ENCODE data around the gene PSMB3. TPM values are rescaled to one million over a fixed set of nuclear protein-coding genes. Genes with fewer than 3 reads are reported as not detected.

The PSMB3 gene
- polyA plus RNA-seq, 1 of the 3 experiments (the other 2 are of a cell fraction): 533 TPM

DNA sequence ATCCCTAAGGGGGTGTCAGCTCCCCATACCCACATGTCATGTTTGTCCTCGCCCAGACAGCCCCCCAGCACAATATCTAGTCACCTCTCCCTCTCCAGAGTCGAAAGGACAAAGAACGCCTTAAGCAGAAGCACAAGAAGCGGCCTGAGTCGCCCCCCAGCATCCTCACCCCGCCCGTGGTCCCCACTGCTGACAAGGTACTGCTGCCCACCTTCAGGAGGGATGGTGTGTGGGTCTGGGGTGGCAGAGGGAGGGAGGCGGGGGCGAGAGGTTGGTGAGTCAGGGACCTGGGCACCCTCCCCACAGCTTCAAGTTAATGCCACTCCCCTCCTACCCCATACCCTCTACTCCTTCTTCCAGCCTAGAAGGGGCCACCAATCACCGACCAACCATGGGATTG lies 39.9 kb upstream of the PSMB3 start:
- Histone ChIP-seq H3K4me2 (no peak overlapping the region), H3K4me3 (ENCODE audit: low read depth in 2 of 2, low read length in 1 of 2) (no peak overlapping the region), H3K36me3 (replicated peaks in 1 of 2; ENCODE audit: control insufficient read depth in 1 of 2, insufficient read depth in 2 of 2, low read length in 1 of 2) (peaks cover 27 to 80% of the 10 kb centered on the region in 2 experiments), H3F3A (replicated peaks; ENCODE audit: insufficient read depth) (no peaks in the 10 kb centered on the region), H3K9me3 (no peaks in the 10 kb centered on the region), H3K79me2 (ENCODE audit: insufficient read depth) (peaks cover 15% of the 10 kb centered on the region; the same call in 1 of the 2 replicates), H3K9me2 (no peaks in the 10 kb centered on the region), H3K9ac (no peak overlapping the region), H3K27me3 (ENCODE audit: insufficient read depth) (no peaks in the 10 kb centered on the region), H4K20me1 (ENCODE audit: insufficient read depth) (no peaks in the 10 kb centered on the region), H2AFZ (ENCODE audit: low read depth) (no peak overlapping the region), H3K27ac (ENCODE audit: low read depth in 2 of 2, low read length in 1 of 2) (no peak overlapping the region), H3K4me1 (ENCODE audit: control insufficient read depth in 1 of 2, insufficient read depth in 2 of 2, low read depth in 1 of 2, low read length in 1 of 2) (peaks cover 0 to 7% of the 10 kb centered on the region in 2 experiments; a peak in 1 of 4 replicates)
- WGBS (ENCODE audit: low lambda C conversion rate): 90% methylated on average over 9 of the region's 10 CpGs
- DNase-seq: no peak
- POLR2A ChIA-PET: no interaction called here
- no peak for TF ChIP-seq RXRA (IDR thresholded peaks at IDR 0.05; ENCODE audit: borderline replicate concordance, low read depth)
- no peak for TF ChIP-seq FOSL2 (IDR thresholded peaks at IDR 0.05; ENCODE audit: borderline replicate concordance, low read depth)
- no peak for TF ChIP-seq RAD21 (IDR thresholded peaks at IDR 0.05; ENCODE audit: low read length)
- CTCF ChIA-PET: interaction anchor here (1.0 to 2.3 kb wide), 2 partner anchors 23 kb away, joined by 3 to 14 read pairs; no protein-coding TSS in a partner anchor

DNA sequence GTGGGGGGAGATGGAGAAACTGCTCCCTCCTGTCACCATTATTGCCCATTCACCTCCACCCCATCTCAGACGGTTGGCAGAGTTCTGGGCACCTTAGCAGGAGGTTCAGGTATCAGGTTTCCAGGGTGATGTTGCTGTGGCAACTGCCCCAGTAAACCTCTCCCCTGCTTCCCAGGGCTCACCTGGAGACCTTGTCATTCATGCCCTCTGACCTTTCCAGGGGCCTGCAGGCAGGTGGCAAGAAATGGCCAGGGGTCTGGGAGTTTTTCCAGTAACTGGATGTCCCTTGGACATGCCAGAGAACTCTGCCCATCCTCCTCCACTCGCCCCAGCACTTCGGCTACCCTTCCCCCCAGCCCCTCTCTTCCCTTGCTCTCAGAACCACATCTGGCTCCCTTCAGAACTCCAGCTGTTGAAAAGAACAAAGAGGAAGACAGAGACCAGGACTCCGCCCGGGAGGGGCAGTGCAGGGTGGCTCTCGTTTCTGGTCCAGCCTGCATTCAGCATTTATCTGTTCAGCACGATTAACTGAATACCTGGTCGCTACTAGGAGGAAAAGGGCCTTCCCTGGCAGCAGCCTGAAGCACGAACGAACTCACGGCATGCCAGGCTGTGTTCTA lies 39.0 kb upstream of the PSMB3 start:
- Histone ChIP-seq H3K27me3 (ENCODE audit: insufficient read depth) (no peaks in the 10 kb centered on the region), H3K27ac (ENCODE audit: low read depth in 2 of 2, low read length in 1 of 2) (no peak overlapping the region), H3K36me3 (replicated peaks in 1 of 2; ENCODE audit: control insufficient read depth in 1 of 2, insufficient read depth in 2 of 2, low read length in 1 of 2) (peaks cover 21 to 82% of the 10 kb centered on the region in 2 experiments), H3K79me2 (ENCODE audit: insufficient read depth) (peaks cover 6% of the 10 kb centered on the region; the same call in 1 of the 2 replicates), H3K4me3 (ENCODE audit: low read depth in 2 of 2, low read length in 1 of 2) (no peak overlapping the region), H3K9ac (no peak overlapping the region), H3K4me1 (ENCODE audit: control insufficient read depth in 1 of 2, insufficient read depth in 2 of 2, low read depth in 1 of 2, low read length in 1 of 2) (peaks cover 0 to 5% of the 10 kb centered on the region in 2 experiments; a peak in 1 of 4 replicates), H2AFZ (ENCODE audit: low read depth) (no peak overlapping the region), H3K9me2 (no peaks in the 10 kb centered on the region), H3K9me3 (no peaks in the 10 kb centered on the region), H4K20me1 (ENCODE audit: insufficient read depth) (no peaks in the 10 kb centered on the region), H3K4me2 (no peak overlapping the region), H3F3A (replicated peaks; ENCODE audit: insufficient read depth) (peaks cover 1% of the 10 kb centered on the region)
- POLR2A ChIA-PET: no interaction called here
- no peak for DNase-seq
- 86% methylated on average over 11 of the region's 11 CpGs for WGBS (ENCODE audit: low lambda C conversion rate)
- CTCF ChIA-PET: interaction anchor here (1.0 to 1.6 kb wide), 2 partner anchors 9 to 22 kb away, joined by 3 to 6 read pairs; no protein-coding TSS in a partner anchor
- TF ChIP-seq, protein P1, sequence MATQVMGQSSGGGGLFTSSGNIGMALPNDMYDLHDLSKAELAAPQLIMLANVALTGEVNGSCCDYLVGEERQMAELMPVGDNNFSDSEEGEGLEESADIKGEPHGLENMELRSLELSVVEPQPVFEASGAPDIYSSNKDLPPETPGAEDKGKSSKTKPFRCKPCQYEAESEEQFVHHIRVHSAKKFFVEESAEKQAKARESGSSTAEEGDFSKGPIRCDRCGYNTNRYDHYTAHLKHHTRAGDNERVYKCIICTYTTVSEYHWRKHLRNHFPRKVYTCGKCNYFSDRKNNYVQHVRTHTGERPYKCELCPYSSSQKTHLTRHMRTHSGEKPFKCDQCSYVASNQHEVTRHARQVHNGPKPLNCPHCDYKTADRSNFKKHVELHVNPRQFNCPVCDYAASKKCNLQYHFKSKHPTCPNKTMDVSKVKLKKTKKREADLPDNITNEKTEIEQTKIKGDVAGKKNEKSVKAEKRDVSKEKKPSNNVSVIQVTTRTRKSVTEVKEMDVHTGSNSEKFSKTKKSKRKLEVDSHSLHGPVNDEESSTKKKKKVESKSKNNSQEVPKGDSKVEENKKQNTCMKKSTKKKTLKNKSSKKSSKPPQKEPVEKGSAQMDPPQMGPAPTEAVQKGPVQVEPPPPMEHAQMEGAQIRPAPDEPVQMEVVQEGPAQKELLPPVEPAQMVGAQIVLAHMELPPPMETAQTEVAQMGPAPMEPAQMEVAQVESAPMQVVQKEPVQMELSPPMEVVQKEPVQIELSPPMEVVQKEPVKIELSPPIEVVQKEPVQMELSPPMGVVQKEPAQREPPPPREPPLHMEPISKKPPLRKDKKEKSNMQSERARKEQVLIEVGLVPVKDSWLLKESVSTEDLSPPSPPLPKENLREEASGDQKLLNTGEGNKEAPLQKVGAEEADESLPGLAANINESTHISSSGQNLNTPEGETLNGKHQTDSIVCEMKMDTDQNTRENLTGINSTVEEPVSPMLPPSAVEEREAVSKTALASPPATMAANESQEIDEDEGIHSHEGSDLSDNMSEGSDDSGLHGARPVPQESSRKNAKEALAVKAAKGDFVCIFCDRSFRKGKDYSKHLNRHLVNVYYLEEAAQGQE (IDR thresholded peaks at IDR 0.05; ENCODE audit: low read depth, low read length): no peak
- TF ChIP-seq, protein P2, sequence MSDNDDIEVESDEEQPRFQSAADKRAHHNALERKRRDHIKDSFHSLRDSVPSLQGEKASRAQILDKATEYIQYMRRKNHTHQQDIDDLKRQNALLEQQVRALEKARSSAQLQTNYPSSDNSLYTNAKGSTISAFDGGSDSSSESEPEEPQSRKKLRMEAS (IDR thresholded peaks at IDR 0.05; ENCODE audit: low read depth): no peak
- TF ChIP-seq FOXM1 (IDR thresholded peaks at IDR 0.05; ENCODE audit: low read depth): no peak
- TF ChIP-seq, protein P3, sequence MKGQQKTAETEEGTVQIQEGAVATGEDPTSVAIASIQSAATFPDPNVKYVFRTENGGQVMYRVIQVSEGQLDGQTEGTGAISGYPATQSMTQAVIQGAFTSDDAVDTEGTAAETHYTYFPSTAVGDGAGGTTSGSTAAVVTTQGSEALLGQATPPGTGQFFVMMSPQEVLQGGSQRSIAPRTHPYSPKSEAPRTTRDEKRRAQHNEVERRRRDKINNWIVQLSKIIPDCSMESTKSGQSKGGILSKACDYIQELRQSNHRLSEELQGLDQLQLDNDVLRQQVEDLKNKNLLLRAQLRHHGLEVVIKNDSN (IDR thresholded peaks at IDR 0.05; ENCODE audit: borderline replicate concordance, low read depth): no peak
- no peak for TF ChIP-seq RAD21 (IDR thresholded peaks at IDR 0.05; ENCODE audit: low read length)
- TF ChIP-seq, protein P4, sequence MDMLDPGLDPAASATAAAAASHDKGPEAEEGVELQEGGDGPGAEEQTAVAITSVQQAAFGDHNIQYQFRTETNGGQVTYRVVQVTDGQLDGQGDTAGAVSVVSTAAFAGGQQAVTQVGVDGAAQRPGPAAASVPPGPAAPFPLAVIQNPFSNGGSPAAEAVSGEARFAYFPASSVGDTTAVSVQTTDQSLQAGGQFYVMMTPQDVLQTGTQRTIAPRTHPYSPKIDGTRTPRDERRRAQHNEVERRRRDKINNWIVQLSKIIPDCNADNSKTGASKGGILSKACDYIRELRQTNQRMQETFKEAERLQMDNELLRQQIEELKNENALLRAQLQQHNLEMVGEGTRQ (IDR thresholded peaks at IDR 0.05; ENCODE audit: borderline replicate concordance, low read depth, low read length): no peak
- TF ChIP-seq, protein P5, sequence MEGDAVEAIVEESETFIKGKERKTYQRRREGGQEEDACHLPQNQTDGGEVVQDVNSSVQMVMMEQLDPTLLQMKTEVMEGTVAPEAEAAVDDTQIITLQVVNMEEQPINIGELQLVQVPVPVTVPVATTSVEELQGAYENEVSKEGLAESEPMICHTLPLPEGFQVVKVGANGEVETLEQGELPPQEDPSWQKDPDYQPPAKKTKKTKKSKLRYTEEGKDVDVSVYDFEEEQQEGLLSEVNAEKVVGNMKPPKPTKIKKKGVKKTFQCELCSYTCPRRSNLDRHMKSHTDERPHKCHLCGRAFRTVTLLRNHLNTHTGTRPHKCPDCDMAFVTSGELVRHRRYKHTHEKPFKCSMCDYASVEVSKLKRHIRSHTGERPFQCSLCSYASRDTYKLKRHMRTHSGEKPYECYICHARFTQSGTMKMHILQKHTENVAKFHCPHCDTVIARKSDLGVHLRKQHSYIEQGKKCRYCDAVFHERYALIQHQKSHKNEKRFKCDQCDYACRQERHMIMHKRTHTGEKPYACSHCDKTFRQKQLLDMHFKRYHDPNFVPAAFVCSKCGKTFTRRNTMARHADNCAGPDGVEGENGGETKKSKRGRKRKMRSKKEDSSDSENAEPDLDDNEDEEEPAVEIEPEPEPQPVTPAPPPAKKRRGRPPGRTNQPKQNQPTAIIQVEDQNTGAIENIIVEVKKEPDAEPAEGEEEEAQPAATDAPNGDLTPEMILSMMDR (IDR thresholded peaks at IDR 0.05): no peak
- no peak for TF ChIP-seq NFIC (IDR thresholded peaks at IDR 0.05; ENCODE audit: borderline replicate concordance)
- no peak for TF ChIP-seq RCOR1 (IDR thresholded peaks at IDR 0.05; ENCODE audit: low read length)
- no peak for TF ChIP-seq CHD2 (IDR thresholded peaks at IDR 0.05; ENCODE audit: low read length, partially characterized antibody)
- TF ChIP-seq YY1 (IDR thresholded peaks at IDR 0.05; ENCODE audit: low read depth): no peak
- no peak for TF ChIP-seq RFX5 (IDR thresholded peaks at IDR 0.05; ENCODE audit: low read length)
- no peak for TF ChIP-seq SMC3 (IDR thresholded peaks at IDR 0.05; ENCODE audit: low read depth, low read length)
- TF ChIP-seq MEF2A (IDR thresholded peaks at IDR 0.05; ENCODE audit: borderline replicate concordance, low read depth): no peak
- TF ChIP-seq, protein P6, sequence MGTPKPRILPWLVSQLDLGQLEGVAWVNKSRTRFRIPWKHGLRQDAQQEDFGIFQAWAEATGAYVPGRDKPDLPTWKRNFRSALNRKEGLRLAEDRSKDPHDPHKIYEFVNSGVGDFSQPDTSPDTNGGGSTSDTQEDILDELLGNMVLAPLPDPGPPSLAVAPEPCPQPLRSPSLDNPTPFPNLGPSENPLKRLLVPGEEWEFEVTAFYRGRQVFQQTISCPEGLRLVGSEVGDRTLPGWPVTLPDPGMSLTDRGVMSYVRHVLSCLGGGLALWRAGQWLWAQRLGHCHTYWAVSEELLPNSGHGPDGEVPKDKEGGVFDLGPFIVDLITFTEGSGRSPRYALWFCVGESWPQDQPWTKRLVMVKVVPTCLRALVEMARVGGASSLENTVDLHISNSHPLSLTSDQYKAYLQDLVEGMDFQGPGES (IDR thresholded peaks at IDR 0.05; ENCODE audit: low read depth, low read length): no peak
- TF ChIP-seq MXI1 (IDR thresholded peaks at IDR 0.05; ENCODE audit: low read depth, low read length): no peak
- TF ChIP-seq RXRA (IDR thresholded peaks at IDR 0.05; ENCODE audit: borderline replicate concordance, low read depth): no peak

All from SK-N-SH (cell line).